NOMO-1 (cell line): Measurements from ENCODE around the gene VCP.
A peak's percentile ranks its signal among the peaks of the same experiment; 100 is the strongest.

ENCODE experiments used
- DNase-seq, 2 experiments: peaks; one replicate each; lab custom pipeline; 2025; ENCODE audit not compliant: unreplicated experiment in 2 of 2; lab: John Stamatoyannopoulos, UW

The VCP gene

GRCh38 chr9:35104586-35104985 lies 32.2 kb upstream of the VCP start:
- DNase-seq: no peak

- DNase-seq: no peak
Observed at GRCh38 chr9:35103660-35104191, 31.3 kb upstream of the VCP start.

GRCh38 chr9:35102769-35103659 lies 30.6 kb upstream of the VCP start, which contains the start of gene STOML2:
Gene STOML2, minus strand, starts transcription at chr9:35103131. Its CDS starts 37 bp downstream, at chr9:35103094.
- peak; percentile 96 to 98 for DNase-seq

GRCh38 chr9:35102465-35102768 lies 30.0 kb upstream of the VCP start:
- no peak for DNase-seq

- DNase-seq: no peak
Observed at GRCh38 chr9:35097573-35097972, 25.1 kb upstream of the VCP start.

GRCh38 chr9:35096035-35096849 lies 23.8 kb upstream of the VCP start, which contains the start of gene PIGO:
Gene PIGO, minus strand, starts transcription at chr9:35096591. Its CDS starts 1,026 bp downstream, at chr9:35095565.
- DNase-seq: peak; percentile 89 to 95

GRCh38 chr9:35091536-35091935 lies 19.1 kb upstream of the VCP start:
- DNase-seq: no peak

- no peak for DNase-seq
Observed at GRCh38 chr9:35089434-35089833, 17.0 kb upstream of the VCP start.

GRCh38 chr9:35085078-35085477 lies 12.7 kb upstream of the VCP start:
- no peak for DNase-seq

GRCh38 chr9:35079426-35080341 lies 7.3 kb upstream of the VCP start, which contains the start of gene FANCG:
Gene FANCG, minus strand, starts transcription at chr9:35079942. Its CDS starts 418 bp downstream, at chr9:35079524.
- peak; percentile 96 to 97 for DNase-seq

- no peak for DNase-seq
Observed at GRCh38 chr9:35079041-35079425, 6.6 kb upstream of the VCP start.

- no peak for DNase-seq
Observed at GRCh38 chr9:35078066-35078465, 5.6 kb upstream of the VCP start.

GRCh38 chr9:35076848-35077247 lies 4.4 kb upstream of the VCP start:
- no peak for DNase-seq

- no peak for DNase-seq
Observed at GRCh38 chr9:35075358-35075757, 2.9 kb upstream of the VCP start.

GRCh38 chr9:35074791-35075190 lies 2.4 kb upstream of the VCP start:
- DNase-seq: no peak

- no peak for DNase-seq
Observed at GRCh38 chr9:35074141-35074540, 1.7 kb upstream of the VCP start.

- DNase-seq: no peak
Observed at GRCh38 chr9:35073279-35073612, 821 bp upstream of the VCP start.

- peak; percentile 84 to 92 for DNase-seq
Observed at GRCh38 chr9:35071814-35072460, 488 bp downstream of the VCP start.

- DNase-seq: peak in 1 of 2 experiments; percentile 21
Observed at GRCh38 chr9:35070823-35071813, 1.3 kb downstream of the VCP start.
